Measurements from ENCODE around the gene ITK. TPM values are rescaled to one million over a fixed set of nuclear protein-coding genes. Genes with fewer than 3 reads are reported as not detected.
"Not testable (repeated sequence)": the region's sequence is repeated elsewhere in the genome, so short reads cannot be mapped to it uniquely, and the experiment has no call there.

The ITK gene
- total RNA-seq, 1 donor from 2014 or later = not detected

DNA sequence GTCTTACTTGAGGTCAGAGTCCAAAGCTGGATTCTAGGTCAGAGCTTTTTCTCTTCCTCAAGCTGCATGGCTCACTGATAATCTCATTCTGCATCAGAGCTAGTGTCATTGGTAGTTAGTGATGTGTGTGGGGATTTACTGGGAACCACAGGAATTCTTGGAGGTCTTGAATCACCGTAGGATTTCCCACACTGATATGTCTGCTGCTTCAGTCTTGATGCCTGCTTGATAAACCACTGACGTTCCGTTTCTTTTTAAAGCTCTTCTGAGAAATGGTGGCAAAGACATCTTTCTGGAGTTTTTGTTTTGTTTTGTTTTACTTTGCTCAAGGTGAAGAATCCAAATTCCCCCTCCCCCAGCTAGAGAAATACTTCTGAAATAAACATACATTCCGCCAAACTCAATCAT, 13.4 kb upstream of the ITK start:
- DNase-seq (ENCODE audit: low read depth in 2 of 2) = no peak

DNA sequence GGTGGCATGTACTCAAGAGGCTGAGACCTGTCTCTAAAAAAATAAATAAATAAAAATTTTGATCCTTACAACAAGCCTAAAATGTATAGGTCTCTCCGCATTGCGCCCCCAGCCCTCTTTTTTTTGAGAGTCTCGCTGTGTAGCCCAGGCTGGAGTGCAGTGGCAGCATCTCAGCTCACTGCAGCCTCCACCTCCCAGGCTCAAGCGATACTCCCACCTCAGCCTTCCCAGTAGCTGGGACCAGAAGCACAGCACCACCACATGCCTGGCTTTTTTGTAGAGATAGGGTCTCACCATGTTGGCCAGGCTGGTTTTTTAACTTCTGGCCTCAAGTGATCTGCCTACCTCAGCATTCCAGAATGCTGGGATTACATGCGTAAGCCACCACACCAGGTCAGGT, 12.4 kb upstream of the ITK start:
- DNase-seq (ENCODE audit: low read depth in 2 of 2) = no peak

DNA sequence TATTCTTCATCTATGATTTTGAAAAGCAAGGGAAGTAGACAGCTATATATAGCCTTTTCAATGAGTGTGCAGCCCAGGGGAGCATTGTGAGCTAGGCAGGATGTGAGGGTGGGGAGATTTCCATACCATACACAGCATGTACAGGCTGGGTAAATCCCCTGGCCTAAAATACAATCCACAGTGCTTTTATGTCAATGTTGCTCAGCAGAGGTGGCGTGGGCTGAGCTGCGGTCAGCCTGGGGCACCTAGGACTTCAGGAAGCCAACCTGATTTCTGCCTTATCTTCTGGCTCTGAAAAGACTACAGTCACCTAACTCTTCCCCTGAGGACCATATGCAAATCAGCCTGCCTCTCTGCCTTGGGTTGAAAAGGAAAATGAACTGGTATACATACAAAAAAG, 8.2 kb upstream of the ITK start:
- no peak for DNase-seq (ENCODE audit: low read depth in 2 of 2)

- no peak for DNase-seq (ENCODE audit: low read depth in 2 of 2)
These were observed 5.5 kb upstream of the ITK start for GRCh38 chr5:157175071-157175612.

GRCh38 chr5:157177953-157178352, 2.7 kb upstream of the ITK start:
- DNase-seq (ENCODE audit: low read depth in 2 of 2) = no peak

DNA sequence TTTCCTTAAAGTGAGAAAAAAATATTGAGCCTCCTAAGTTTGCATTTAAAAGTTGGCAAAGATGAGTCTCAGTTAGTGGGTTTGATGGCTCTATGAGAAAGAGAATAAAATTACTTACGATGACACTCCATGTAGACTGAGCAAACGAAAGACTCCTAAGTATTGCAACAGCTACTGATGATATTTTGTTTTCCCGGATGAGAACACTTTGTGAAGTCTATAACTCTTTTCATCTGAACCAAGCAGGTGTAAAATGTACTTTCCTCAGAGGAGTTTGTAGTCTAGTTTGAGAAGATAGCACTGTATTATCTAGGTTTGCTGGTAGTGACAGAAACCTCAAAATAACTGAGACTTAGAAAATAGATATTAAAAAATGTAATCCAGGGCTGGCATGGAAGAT, 1.7 kb upstream of the ITK start:
- no peak for DNase-seq (ENCODE audit: low read depth in 2 of 2)

- no peak for DNase-seq (ENCODE audit: low read depth in 2 of 2)
These were observed 1.6 kb downstream of the ITK start for GRCh38 chr5:157182143-157182757.

GRCh38 chr5:157184117-157184670, 3.6 kb downstream of the ITK start:
- DNase-seq (ENCODE audit: low read depth in 2 of 2) = no peak

GRCh38 chr5:157185122-157185521, 4.5 kb downstream of the ITK start:
- DNase-seq (ENCODE audit: low read depth in 2 of 2) = not testable (repeated sequence)

GRCh38 chr5:157186309-157187045, 5.8 kb downstream of the ITK start:
- DNase-seq (ENCODE audit: low read depth in 2 of 2) = no peak

DNA sequence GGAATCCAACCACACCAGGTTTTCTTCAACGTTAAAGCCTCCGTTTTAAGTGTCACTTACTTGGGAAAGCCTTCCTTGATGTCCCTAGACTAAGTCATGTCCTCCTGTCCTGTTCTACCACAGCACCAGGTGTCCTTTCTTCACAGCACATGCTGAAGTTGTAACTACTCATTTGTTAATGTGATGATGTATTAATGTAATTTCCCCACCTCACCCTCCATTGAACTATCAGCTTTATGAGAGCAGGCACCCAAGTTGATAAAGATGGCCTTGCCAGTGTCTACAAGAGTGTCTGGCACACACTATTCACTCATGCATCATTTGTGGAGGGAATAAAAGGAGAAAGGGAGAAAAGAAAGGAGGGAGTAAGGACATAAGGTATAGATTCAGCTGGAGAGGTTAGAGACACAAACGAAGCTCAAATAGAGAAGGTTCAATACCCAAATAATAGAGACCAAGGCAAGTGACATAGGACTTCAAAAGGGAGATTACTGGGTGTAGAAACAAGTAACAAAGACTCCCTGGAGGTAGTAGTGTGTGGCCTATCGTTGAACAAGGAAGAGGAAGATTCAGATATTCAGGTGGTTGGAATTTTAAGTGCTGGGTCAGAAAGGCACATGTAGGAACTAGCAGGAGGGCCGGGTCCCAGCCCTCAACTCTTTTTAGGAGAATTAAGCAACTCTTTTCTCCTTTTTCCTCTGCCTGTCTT, 6.6 kb downstream of the ITK start:
- no peak for DNase-seq (ENCODE audit: low read depth in 2 of 2)

GRCh38 chr5:157188270-157188669, 7.6 kb downstream of the ITK start:
- DNase-seq (ENCODE audit: low read depth in 2 of 2) = no peak

DNA sequence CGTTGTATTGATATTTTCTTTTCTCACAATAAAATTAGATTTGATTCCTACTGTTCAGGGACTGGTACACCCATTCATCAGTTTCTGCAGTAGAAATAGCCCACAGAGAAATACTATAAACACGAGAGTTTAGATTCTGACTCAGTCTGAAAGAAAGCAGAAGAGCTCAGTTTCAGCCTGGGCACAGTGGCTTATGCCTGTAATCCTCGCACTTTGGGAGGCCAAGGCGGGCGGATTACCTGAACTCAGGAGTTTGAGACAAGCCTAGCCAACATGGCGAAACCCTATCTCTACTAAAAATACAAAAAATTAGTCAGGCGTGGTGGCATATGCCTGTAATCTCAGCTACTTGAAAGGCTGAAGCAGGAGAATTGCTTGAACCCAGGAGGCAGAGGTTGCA, 8.6 kb downstream of the ITK start:
- DNase-seq (ENCODE audit: low read depth in 2 of 2) = no peak

DNA sequence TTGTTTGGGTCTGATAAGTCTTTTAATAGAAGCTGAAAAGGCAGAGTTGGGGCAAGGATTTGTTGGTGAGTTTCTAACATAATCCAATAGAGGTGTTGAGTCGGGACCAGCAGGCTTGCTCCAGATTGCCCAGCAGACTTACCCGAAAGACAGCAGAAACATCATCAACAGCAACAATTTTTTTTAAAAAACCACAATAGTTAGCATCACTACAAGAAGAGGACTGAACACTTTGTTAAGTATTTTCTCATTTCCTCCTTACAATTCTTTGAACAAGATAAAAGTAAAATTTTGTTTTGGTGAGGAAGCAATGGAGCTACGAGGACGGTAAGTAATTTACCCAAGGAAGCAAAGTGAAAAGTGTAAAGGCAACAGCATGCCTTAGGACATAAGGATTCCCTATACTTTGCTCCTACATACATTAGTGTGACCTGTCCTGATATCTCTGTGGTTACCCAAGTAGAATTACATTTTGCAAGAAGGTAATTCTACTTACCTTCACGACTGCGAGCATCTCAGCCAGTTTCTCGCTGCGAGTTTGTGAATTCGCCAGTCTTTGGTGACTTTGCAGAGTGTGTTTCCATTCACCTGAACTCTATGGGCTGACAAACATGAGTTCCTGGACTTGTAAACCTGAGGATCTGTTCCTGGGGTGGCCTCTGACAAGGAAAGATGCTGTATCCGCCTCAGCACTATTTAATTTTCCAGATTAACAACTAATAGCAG, 13.2 kb downstream of the ITK start:
- DNase-seq (ENCODE audit: low read depth in 2 of 2) = no peak

DNA sequence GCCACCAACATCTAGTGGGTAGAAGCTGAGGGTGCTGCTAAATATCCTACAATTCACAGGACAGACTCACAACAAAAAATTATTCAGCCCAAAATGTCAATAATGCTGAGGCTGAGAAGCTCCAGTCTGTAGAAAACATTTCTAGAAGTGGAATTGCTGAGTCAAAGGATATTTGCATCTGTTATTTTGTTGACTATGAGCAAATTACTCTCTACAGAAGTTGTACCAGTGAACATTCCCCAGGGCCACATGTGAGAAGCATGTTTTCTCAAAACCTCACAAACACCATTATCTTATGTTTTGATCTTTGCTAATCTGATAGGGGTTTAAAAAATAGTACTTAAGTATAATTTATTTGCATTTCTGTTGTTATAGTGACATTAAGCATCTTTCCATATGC, 15.4 kb downstream of the ITK start:
- no peak for DNase-seq (ENCODE audit: low read depth in 2 of 2)

DNA sequence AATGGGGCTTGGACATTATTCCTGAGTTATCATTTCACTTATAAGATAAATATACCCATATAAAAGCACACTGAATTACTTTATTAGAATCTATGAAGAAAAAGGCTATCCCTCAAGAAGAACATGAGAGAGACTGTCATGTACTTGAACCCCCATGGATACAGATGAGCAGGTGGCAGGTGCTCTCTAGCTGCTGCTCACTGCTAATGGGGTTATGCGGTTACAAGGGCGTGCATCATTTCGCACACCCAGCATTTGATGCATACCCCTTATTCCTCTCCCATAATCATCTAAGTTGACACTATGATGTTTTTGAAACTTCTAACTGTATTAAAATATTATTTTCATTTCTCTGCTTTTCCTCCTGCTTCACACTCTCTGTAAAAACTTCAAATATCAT, 16.4 kb downstream of the ITK start:
- DNase-seq (ENCODE audit: low read depth in 2 of 2) = no peak

DNA sequence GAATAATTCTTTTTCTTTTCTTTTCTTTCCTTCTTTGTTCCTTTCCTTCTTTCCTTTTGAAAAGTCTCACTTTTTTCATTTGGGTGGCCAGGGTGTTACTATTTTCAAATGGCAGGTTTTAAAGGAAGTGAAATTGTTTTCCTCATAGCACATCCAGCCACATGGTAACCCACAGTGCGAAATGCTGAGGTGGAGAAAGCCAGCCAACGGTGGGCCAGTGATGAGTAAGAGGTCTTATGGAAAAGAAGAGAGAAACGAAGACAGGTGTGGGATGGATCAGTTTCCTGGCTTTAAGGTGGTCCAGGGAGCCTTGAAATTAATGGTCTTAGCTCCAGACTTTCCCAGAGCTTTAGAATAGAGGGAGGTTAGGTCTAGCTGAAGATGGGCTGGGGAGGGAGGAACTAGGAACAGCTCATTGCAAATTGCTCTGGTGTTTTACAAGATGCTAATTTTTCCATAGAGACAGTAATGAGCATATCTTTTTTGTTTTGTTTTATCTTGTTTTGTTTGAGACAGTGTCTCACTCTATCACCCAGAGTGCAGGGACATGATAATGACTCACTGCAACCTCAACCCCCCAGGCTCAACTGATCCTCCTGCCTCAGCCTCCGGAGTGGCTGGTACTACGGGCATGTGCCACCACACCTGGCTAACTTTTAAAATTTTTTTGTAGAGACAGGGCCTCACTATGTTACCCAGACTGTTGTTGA, 17.8 kb downstream of the ITK start:
- DNase-seq (ENCODE audit: low read depth in 2 of 2) = no peak

- no peak for DNase-seq (ENCODE audit: low read depth in 2 of 2)
These were observed 21.2 kb downstream of the ITK start for GRCh38 chr5:157201857-157202256.

GRCh38 chr5:157203417-157203816, 22.8 kb downstream of the ITK start:
- DNase-seq (ENCODE audit: low read depth in 2 of 2) = no peak

DNA sequence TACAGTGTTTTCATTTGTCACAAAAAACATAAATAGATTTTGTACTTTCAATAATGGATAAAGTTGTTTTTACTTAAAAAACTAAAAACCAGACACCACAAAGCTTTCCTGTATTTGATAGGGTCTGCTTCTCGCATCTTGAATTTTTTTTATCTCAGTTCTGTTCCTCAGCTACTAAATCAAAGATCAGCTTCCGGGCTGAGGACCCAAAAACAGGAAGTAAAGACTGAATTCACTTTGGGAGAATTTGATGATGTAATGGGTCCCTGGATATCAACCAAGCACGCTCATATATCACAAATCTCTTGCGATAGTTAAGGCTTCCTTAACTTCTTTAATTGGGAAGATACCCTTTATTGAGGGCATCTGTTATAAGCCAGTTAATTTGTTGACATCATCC, 24.1 kb downstream of the ITK start:
- no peak for DNase-seq (ENCODE audit: low read depth in 2 of 2)

DNA sequence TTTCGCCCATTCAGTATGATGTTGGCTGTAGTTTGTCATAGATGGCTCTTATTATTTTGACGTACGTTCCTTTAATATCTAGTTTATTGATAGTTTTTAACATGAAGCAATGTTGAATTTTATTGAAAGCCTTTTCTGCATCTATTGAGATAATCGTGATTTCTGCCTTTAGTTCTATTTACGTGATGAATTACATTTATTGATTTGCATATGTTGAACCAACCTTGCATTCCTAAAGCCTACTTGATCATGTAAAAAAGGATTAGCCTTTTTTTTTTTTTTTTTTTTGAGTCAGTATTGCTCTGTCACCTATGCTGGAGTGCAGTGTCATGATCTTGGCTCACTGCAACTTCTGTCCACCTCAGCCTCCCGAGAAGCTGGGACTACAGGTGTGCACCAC, 25.1 kb downstream of the ITK start:
- DNase-seq (ENCODE audit: low read depth in 2 of 2) = no peak
